ENCODE measurements around the gene INPP5K. TPM values are rescaled to one million over a fixed set of nuclear protein-coding genes. Genes with fewer than 3 reads are reported as not detected.

Gene INPP5K
- total and polyA plus RNA-seq, 2 of the 4 experiments (the other 2 are of a cell fraction), result 14.9 to 17.4 TPM

DNA sequence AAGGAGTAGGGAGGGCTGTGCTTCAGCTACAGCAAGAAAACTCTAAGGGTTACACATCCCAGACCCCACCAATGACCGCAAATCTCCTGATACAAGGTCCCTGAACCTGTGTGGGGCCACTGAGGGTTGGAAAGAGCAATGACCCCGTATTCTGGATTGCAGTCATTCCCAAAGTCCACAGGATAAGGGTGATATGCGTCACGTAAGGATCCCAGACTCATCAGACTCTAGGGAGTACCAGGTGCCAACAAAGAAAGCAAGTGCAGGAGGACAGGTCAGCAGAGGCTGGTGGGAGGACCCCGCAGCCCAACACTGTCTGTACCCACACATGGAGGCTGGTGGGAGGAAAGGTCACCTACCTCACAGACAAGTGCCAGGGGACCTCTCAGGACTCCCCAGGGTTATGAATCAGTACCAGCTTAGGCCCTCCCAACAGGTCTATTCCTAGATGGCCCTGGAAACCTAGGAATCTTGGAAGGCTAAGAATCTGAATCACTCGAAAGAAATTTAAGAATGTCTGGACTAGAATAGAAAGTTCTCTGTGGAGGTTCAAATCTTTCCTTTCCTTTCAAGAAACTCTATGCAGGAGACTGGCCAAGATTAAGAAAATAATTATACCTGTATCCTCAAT, 30.0 kb upstream of the INPP5K start:
- 100% methylated on average over 1 of the region's 6 CpGs; no CpG with 5 or more reads in 1 of the 2 experiments for WGBS, 2 experiments (ENCODE audit: extremely low coverage in 2 of 2, insufficient read length in 1 of 2)
- H4K20me1 ChIP-seq (ENCODE audit: insufficient read depth, low read length), result peaks cover 24% of the 10 kb centered on the region; the same call in 1 of the 2 replicates
- no peak overlapping the region for H3K27ac ChIP-seq (ENCODE audit: insufficient read depth, low read length)
- no peak overlapping the region for H3K18ac ChIP-seq (ENCODE audit: low read depth, low read length)
- ATAC-seq (ENCODE audit: low read depth) (no peak; the same call in 1 of the 2 replicates), DNase-seq (no peak)
- no peak overlapping the region for H2BK120ac ChIP-seq (ENCODE audit: low read depth, low read length)
- in situ Hi-C loops (cut with MboI; ENCODE audit: low sequenced_read_pairs) (no loop called here), dilution Hi-C loops (cut with HindIII; ENCODE audit: low sequenced_read_pairs, unreplicated experiment) (no loop called here), intact Hi-C loops (cut with micrococcal nuclease) (no loop called here)
- H4K91ac ChIP-seq (ENCODE audit: insufficient read depth, low read depth, low read length), result no peak overlapping the region
- H3K9me1 ChIP-seq (ENCODE audit: insufficient read depth, low read length), result 0 out of 2 replicates have a peak, but pooled peaks cover 7% of the 10 kb centered on the region
- no peak overlapping the region for H4K8ac ChIP-seq (ENCODE audit: low read depth in 2 of 2, low read length in 2 of 2)
- H2BK5ac ChIP-seq (ENCODE audit: low read depth, low read length, poor library complexity, severe bottlenecking), result no peak overlapping the region
- H2AFZ ChIP-seq (replicated peaks; ENCODE audit: low read length, poor library complexity), result no peak overlapping the region
- H2BK20ac ChIP-seq (ENCODE audit: low read depth, low read length), result no peak overlapping the region
- no peaks in the 10 kb centered on the region for H3K4me1 ChIP-seq (ENCODE audit: control insufficient read depth, insufficient read depth, low read length)
- H4K5ac ChIP-seq (ENCODE audit: low read depth, low read length), result no peak overlapping the region
- H3K4me3 ChIP-seq (ENCODE audit: insufficient read depth, low read depth, low read length), result no peak overlapping the region
- no peak overlapping the region for H2BK15ac ChIP-seq (ENCODE audit: low read depth, low read length)
- no peak overlapping the region for H2AK9ac ChIP-seq (replicated peaks; ENCODE audit: low read depth, low read length, poor library complexity)
- peaks cover 11 to 44% of the 10 kb centered on the region in 2 experiments for H3K79me1 ChIP-seq (ENCODE audit: low read depth in 1 of 2, low read length in 2 of 2)
- H3K9me3 ChIP-seq (ENCODE audit: control insufficient read depth, insufficient read depth, low read length), result no peaks in the 10 kb centered on the region
- H3K14ac ChIP-seq (replicated peaks; ENCODE audit: low read depth, low read length), result no peak overlapping the region
- peaks cover 41% of the 10 kb centered on the region for H3K36me3 ChIP-seq (ENCODE audit: control insufficient read depth, insufficient read depth, low read length)
- H3K27me3 ChIP-seq (ENCODE audit: control insufficient read depth, insufficient read depth, low read length), result no peaks in the 10 kb centered on the region
- no TSS peak for BruUV-seq (replicated peaks)
- H3K4me2 ChIP-seq (ENCODE audit: low read depth, low read length), result no peak overlapping the region
- H2AK5ac ChIP-seq (ENCODE audit: low read depth, low read length), result no peak overlapping the region
- no peak overlapping the region for H3K4ac ChIP-seq (ENCODE audit: low read depth, low read length)
- TF ChIP-seq RFX5 (IDR thresholded peaks at IDR 0.05; ENCODE audit: low read depth, low read length), result no peak
- TF ChIP-seq SMC3 (IDR thresholded peaks at IDR 0.05; ENCODE audit: low read depth, low read length), result no peak
- TF ChIP-seq MAFK (IDR thresholded peaks at IDR 0.05; ENCODE audit: low read depth, low read length), result no peak
- no peak for TF ChIP-seq MXI1 (IDR thresholded peaks at IDR 0.05; ENCODE audit: borderline replicate concordance, low read depth, low read length)
- TF ChIP-seq, protein P1, sequence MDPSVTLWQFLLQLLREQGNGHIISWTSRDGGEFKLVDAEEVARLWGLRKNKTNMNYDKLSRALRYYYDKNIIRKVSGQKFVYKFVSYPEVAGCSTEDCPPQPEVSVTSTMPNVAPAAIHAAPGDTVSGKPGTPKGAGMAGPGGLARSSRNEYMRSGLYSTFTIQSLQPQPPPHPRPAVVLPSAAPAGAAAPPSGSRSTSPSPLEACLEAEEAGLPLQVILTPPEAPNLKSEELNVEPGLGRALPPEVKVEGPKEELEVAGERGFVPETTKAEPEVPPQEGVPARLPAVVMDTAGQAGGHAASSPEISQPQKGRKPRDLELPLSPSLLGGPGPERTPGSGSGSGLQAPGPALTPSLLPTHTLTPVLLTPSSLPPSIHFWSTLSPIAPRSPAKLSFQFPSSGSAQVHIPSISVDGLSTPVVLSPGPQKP (IDR thresholded peaks at IDR 0.05; ENCODE audit: borderline replicate concordance, low read depth, low read length), result no peak
- no peak for TF ChIP-seq CTCF (conservative IDR thresholded peaks at IDR 0.05; ENCODE audit: low read depth, low read length)
- no peak for TF ChIP-seq FOS (IDR thresholded peaks at IDR 0.05; ENCODE audit: low read depth, low read length)
- TF ChIP-seq, protein P2, sequence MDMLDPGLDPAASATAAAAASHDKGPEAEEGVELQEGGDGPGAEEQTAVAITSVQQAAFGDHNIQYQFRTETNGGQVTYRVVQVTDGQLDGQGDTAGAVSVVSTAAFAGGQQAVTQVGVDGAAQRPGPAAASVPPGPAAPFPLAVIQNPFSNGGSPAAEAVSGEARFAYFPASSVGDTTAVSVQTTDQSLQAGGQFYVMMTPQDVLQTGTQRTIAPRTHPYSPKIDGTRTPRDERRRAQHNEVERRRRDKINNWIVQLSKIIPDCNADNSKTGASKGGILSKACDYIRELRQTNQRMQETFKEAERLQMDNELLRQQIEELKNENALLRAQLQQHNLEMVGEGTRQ (IDR thresholded peaks at IDR 0.05; ENCODE audit: low read depth, low read length), result no peak
- TF ChIP-seq NFE2L2 (IDR thresholded peaks at IDR 0.05; ENCODE audit: low read depth, low read length), result no peak
- TF ChIP-seq RCOR1 (IDR thresholded peaks at IDR 0.05; ENCODE audit: insufficient replicate concordance, low read length), result no peak
- TF ChIP-seq RAD21 (IDR thresholded peaks at IDR 0.05; ENCODE audit: low read length), result no peak
- TF ChIP-seq CHD1 (IDR thresholded peaks at IDR 0.05; ENCODE audit: low read depth, low read length), result no peak
- no peak for TF ChIP-seq CEBPB (IDR thresholded peaks at IDR 0.05; ENCODE audit: low read depth, low read length)
- TF ChIP-seq POLR2A (IDR thresholded peaks at IDR 0.05; ENCODE audit: low read depth, low read length), result no peak
- no peak for TF ChIP-seq MAZ (IDR thresholded peaks at IDR 0.05; ENCODE audit: borderline replicate concordance, low read depth, low read length)
- no peak for TF ChIP-seq BHLHE40 (IDR thresholded peaks at IDR 0.05; ENCODE audit: low read depth, low read length)
- ChIA-PET POLR2A (ENCODE audit: unreplicated experiment) (no interaction called here), CTCF (interaction anchor here (0.6 kb wide), 1 partner anchor 8 kb away, joined by 5 read pairs; no protein-coding TSS in a partner anchor)
- no peak overlapping the region for H3K23ac ChIP-seq (ENCODE audit: low read depth, low read length)
- no peak overlapping the region for H3K9ac ChIP-seq (ENCODE audit: low read depth, low read length)
- H3K56ac ChIP-seq (ENCODE audit: extremely low read depth, insufficient read depth, low read length), result no peak overlapping the region

All from IMR-90 (cell line).